A172 (cell line): ENCODE measurements around the gene MAL. TPM values are rescaled to one million over a fixed set of nuclear protein-coding genes. Genes with fewer than 3 reads are reported as not detected.
"Not testable (repeated sequence)": the region's sequence is repeated elsewhere in the genome, so short reads cannot be mapped to it uniquely, and the experiment has no call there.

Experiments
- DNase-seq: peaks from one replicate; pipeline ENCODE4 v3.0.0-alpha.2; 2015; ENCODE audit warnings: low spot score
- total RNA-seq: library from RNA; depleted of rRNA; stranded (reverse); fragments of >200 nt; shearing (Covaris generic); gene quantifications from 2 replicates; pipeline ENCODE4 v1.2.3, GENCODE V29; 2014

The MAL gene
- total RNA-seq, 1 experiment from 2014 or later, result not detected

DNA sequence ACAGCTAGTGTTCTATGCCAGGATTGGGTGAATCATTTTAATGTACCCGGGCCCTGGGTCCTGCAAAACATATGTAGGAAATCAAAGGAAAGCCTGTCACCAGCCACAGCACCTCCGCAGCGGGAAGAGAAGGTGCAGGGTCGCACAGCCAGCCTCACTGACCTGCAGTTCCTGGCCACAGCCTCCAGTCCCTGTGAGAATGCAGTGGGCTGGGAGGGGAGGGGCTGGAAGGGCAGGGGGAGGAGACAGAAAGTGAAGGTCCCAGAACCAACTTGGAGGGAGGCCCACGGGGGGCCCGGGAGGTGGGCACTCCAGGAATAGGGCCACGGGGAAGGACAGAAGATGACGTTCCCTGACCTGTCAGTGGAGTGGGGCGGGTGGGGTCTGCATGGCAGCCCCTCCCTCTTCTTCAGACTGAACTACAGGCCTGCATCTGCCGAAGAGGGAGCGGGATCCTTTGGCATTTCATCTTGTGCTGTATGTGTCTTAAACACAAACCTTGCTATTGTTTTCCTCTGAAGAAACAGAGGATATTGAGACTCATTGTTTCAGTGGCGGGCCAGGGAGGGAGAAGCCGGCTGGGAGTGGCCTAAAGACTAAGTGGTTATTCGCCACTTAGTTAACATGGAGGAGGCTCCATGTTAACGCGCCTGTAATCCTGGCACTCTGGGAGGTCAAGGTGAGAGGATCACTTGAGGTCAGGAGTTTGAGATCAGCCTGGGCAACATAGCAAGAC is 7.5 kb downstream of the MAL start:
- no peak for DNase-seq

DNA sequence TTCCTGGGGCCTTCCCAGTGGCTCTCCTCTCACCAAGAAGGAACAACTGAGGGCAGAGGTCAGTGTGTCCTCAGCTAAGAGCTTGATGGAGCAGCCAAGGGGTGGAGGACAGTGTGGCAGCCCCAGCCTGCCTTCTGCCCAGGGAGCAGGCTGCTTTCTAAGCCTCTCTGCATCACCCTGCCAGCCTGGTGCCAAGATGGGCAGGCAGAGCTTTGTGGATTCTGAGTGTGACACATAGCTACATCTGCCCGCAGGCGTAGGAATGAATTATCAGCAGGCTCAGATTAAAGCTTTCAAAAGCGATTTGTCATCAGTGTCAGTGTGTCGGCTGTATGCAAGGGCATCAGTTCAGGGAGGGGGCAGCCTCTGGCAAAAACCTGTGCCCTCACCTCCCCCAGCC is 8.7 kb downstream of the MAL start:
- DNase-seq, result peak; percentile 91

DNA sequence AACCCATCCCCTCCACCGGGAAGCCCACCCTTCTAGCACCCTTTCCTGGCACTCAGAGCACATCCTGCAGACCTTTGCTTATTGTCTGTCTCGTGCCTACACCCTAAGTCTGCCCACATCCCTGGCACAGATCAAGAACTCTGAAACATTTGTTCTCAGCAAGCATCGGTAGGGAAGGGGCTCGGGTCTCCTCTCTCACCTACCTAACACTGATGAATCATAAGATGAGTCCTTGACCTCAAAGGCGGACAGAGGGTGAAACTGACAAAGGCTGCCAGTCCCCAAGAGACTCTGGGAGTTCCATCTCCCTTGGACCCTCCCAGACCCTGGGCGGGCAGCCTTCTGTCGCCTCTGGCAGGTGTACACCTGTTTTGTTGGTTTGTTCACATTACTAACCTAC is 9.3 kb downstream of the MAL start:
- DNase-seq, result no peak

DNA sequence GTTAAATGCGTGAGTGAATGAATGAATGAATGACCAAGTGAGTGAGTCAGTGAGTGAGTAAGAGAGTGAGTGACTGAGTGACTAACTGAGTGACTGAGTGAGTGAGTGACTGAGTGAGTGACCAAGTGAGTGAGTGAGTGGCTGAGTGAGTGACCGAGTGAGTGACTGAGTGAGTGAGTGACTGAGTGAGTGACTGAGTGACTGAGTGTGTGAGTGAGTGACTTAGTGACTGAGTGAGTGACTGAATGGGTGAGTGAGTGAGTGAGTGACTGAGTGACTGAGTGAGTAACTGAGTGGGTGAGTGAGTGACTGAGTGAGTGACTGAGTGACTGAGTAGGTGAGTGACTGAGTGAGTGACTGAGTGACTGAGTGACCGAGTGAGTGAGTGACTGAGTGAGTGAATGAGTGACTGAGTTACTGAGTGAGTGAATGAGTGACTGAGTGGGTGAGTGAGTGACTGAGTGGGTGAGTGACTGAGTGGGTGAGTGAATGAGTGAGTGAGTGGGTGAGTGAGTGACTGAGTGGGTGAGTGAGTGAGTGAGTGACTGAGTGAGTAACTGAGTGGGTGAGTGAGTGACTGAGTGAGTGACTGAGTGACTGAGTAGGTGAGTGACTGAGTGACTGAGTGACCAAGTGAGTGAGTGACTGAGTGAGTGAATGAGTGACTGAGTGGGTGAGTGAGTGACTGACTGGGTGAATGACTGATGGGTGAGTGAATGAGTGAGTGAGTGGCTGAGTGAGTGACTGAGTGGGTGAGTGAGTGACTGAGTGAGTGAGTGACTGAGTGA is 11.3 kb downstream of the MAL start:
- DNase-seq, result no peak

DNA sequence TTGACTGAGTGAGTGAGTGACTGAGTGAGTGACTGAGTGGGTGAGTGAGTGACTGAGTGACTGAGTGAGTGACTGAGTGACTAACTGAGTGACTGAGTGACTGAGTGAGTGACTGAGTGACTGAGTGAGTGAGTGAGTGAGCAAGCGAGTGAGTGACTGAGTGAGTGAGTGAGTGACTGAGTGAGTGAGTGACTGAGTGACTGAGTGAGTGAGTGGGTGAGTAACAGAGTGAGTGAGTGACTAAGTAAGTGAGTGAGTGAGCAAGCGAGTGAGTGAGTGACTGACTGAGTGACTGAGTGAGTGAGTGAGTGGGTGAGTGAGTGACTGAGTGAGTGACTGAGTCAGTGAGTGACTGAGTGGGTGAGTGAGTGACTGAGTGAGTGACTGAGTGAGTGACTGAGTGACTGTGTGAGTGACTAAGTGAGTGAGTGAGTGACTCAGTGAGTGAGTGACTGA is 11.9 kb downstream of the MAL start:
- DNase-seq, result no peak

DNA sequence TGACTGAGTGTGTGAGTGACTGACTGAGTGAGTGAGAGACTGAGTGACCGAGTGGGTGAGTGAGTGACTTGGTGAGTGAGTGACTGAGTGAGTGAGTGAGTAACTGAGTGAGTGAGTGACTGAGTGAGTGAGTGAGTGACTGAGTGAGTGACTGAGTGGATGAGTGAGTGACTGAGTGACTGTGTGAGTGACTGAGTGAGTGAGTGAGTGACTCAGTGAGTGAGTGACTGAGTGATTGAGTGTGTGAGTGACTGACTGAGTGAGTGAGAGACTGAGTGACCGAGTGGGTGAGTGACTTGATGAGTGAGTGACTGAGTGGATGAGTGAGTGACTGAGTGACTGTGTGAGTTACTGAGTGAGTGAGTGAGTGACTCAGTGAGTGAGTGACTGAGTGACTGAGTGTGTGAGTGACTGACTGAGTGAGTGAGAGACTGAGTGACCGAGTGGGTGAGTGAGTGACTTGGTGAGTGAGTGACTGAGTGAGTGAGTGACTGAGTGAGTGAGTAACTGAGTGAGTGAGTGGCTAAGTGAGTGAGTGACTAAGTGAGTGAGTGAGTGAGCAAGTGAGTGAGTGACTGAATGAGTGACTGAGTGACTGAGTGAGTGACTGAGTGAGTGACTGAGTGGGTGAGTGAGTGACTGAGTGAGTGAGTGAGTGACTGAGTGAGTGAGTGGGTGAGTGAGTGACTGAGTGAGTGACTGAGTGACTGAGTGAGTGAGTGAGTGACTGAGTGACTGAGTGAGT is 12.5 kb downstream of the MAL start:
- DNase-seq, result not testable (repeated sequence)

DNA sequence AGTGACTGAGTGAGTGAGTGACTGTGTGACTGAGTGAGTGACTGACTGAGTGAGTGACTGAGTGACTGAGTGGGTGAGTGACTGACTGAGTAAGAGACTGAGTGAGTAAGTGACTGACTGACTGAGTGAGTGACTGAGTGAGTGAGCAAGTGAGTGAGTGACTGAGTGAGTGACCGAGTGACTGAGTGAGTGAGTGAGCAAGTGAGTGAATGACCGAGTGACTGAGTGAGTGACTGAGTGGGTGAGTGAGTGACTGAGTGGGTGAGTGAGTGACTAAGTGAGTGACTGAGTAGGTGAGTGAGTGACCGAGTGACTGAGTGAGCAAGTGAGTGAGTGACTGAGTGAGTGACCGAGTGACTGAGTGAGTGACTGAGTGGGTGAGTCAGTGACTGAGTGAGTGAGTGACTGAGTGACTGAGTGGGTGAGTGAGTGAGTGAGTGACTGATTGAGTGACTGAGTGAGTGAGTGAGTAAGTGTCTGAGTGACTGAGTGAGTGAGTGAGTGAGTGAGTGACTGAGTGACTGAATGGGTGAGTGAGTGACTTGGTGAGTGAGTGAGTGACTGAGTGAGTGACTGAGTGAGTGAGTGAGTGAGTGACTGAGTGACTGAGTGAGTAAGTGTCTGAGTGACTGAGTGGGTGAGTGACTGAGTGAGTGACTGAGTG is 13.3 kb downstream of the MAL start:
- DNase-seq, result no peak

DNA sequence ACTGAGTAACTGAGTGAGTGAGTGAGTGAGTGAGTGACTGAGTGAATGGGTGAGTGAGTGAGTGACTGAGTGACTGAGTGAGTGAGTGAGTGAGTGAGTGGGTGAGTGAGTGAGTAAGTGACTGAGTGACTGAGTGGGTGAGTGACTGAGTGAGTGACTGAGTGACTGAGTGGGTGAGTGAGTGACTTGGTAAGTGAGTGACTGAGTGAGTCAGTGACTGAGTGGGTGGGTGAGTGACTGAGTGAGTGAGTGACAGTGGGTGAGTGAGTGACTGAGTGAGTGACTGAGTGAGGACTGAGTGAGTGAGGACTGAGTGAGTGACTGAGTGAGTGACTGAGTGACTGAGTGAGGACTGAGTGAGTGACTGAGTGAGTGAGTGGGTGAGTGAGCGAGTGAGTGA is 13.9 kb downstream of the MAL start:
- no peak for DNase-seq

DNA sequence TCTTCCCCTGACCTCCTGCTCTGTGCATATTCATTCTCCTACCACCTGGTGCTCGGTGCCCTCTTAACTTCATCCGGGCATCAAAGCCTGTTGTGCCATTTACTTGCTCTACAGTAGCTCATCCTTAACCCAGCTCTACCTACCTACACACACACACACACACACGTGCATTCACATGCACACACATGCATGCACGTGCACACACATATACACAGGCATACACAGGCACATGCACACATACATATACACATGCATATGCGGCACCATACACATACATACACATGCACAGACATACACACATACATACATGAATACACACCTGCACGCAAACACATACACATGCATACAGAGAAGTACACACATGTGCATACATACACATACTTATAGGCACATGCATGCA is 14.5 kb downstream of the MAL start:
- no peak for DNase-seq

DNA sequence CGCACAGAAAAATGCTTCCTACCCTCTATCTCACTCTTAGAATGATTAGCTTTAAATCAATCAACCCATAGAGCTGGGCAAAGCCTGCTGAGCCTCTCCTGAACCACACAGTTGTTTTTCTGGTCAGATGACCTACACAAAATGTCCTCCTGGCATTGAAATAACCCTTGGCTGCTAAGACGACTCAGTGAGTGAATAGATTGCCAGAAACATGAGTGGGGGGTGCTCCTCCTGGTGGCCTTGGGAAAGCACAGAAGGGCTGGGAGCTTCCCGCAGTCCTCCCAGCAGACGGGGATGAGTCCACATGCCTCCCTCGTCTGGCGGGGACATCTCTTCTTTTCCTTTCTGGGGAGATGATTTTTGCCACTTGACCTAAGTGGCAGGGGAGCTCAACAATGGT is 14.9 kb downstream of the MAL start:
- DNase-seq, result no peak

DNA sequence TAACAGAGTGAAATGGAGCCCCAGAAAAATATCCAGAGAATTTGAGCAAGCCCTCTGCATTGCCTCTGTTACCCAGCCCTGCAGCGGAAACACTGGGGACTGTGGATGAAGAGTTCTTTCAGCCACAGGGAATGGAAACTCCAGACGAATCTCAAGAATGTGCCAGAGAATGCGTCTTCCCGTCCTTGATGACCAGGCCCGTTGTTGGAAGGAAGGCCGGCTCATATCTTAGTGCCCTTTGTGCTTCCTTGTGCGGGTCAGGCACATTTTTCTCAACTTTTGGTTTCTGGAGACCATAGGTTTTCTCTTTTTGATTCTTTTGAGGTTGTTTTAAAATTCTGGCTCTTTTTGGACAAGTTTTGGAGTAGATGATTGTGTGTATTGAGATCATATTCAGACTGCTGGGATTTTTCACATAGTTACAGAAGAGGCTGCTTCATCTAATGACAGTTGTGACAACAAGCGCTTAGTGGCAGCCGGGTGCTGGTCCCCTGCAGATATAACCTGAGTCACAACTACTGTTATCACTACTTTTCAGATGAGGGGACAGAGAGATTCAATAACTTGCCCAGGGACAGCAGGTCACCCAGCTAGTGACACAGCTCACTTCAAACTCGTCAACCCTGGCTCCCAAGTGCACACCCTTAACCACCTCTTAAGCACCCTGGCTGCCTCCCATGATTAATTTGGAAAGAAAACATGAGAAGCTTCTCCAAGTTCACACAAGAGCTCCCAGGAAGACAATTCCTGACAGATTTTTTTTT is 15.7 kb downstream of the MAL start:
- no peak for DNase-seq

DNA sequence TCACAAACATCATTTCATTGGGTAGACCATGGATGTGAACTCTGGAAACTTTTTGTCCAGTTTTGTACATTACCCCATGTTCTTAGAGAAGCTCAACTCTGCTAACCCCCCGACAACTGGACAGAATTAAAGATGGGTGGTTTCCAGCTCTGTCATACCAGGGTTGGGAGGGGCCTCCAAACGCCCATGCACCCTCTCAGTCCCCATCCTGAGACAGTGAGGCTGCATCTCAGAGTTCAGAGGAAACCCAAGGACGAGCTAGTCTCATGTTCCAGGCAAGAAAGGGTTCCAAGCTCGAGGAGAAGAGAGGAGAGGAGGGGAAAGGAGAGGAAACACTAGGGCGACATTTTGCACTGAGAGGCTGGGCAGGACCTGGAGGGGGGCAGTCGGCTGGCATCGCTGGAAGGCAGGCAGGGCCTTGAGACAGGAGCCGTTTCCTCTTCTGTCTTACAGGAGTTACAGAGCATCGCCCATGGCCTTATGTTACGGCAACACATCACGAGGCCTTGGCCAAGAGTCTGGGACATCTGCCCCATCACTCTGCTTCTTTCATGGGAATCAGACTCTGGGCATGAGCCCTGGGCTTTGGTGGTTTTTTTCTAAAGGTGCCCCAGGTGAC is 16.4 kb downstream of the MAL start:
- DNase-seq, result no peak

DNA sequence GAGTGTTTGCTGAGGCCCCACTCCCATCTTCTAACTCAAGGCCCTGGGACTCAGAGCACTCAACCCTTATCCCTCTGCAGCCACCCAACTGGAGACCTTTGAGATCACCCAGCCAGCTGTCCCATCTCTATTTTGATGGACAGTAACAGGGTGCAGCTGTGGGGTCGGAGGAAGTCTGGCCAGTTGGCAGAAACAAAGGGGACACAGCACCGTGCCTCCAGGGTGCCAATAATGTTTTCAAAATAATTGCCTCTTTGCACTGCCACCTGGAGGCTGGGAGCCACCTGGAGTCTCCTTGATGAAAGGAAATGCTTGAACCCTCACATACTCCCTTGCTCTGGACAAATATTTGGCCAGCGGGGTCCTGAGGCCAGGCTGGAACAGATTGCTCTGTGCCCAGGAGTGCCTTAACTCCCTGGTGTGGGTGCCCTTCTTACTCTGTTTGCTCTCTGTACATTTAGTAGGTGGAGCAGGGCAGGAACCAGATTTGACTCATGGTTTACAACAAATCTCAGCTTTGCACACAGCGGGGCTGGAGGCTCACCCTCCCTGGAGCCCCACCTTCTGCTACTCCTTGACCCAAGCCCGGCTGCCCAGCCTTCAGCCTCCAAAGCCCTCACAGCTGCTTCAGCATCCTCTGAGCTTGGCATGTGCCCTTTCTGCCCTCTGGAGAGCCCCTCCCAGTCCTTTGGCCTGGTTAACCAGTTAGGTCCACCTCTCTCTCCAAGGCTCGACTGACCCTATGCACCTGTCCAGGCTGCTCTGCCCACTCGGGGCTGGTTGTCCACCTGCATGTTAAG is 17.2 kb downstream of the MAL start:
- no peak for DNase-seq

DNA sequence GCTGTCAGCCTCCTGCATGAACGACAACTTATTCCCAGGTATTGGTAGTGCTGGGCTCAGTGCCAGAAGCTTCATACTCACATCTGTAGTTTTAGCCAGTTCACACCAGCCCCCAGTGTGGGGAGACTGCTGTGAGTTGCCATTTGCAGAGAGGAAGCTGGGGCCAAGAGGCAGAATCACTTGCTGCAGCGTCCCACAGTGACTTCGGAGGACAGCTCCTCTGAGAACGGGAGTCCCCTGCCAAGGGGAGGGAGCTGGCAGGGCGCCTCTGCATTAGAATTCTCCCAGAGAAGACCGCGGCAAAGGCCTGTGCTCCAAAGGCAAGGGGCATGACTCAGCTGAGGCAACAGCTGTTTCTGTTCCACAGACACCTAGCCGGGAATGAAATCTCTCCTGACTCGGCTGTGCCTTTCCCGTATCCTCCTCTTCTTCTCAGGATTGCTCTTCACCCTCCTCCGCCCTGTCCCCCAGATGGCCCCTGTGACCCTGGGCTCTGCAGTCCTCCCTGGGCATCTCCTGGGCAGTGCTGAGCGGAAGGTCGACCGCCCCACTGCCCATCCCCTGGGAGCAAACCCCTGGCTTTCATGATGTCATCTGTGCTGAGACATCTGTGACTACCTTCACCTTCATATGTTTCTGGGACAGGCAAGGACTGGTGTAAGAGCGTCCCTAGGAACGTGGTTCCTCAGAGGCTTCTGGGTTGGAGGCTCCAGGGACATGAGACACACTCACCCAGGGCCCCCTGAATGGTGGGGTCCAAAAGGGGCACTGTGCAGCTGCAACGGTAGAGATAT is 18.0 kb downstream of the MAL start:
- peak; percentile 88 for DNase-seq

DNA sequence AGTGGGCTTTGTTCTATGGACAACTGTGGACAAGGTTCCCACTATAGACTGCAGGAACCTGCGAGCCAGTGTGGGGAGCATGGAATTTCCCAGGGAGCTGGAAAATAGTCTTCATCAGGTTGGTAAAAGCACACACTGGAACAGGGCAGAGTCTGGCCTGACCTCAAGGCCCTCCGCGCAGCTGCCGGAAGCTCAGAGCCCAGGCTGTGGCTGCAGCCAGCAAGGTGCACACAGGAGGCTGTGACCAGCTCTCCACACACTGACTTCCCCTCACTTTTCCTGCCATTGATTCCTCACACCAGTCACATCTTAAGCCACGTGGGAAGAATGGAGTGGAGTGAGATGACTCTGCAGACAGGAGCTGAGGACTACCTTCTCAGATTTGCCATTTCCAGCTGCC is 19.1 kb downstream of the MAL start:
- no peak for DNase-seq

DNA sequence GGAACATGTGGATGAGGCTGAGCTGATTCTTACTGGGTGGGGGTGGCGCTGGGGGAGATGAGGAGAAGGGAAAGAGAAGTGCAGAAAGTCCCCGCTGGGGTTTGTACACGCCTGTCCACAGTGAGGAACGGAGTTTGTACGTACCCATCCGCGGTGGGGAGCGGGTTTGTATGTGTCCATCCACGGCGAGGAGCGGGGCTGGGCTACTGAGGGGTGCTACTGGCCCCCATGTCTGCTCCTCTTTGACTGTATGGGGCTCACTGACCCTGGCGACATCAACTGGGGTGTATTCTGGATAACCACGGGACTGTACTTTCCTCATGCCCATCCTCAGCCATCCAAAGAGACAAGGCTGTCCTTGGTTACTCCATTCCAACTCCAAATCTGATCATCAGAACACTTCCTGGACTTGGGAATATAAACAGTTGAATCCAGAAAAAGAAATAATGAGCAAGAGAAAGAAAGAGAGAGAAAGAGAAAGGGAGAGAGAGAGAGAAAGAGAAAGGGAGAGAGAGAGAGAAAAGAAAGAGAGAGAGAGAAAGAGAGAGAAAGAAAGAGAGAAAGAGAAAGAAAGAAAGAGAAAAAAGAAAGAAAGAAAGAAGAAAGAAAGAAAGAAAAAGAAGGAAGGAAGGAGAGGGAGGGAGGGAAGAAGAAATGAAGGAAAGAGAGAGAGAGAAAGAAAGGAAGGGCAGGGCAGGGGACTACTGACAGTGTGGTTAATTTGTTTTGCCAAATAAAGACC is 21.0 kb downstream of the MAL start:
- DNase-seq, result no peak

DNA sequence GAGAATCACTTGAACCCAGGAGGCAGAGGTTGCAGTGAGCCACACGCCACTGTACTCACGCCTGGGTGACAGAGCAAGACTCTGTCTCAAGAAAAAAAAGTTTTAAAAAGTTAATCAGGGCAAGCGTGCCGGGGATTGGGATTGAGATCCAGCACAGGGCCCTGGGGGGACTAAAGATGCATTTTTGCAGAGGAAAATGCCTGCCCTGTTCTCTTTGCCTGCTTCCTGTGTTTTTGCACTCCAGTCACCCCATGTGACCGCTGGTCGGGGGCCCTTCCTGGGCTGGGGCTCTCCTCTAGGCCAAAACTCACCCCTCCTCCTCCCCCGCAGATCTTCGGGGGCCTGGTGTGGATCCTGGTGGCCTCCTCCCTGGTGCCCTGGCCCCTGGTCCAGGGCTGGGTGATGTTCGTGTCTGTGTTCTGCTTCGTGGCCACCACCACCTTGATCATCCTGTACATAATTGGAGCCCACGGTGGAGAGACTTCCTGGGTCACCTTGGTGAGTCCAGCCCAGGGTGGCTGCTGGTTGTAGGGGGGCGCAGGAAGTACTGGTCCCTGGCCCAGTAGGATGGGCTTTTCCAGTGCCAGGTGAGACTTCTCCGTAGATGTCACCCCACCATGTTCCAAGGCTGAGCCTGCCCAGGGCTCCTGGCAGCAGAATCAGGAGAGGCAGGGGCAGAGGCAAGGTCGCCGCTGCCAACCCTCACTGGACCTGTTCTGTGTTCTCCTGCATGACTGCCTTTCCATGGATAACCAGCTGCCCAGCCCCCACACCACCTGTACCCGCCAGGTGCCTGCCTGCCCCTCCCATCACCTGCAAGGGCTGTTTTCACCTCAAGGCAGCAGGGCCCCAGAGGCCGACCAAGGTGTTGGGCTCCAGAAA is 22.4 kb downstream of the MAL start:
- DNase-seq, result no peak
